Measurements from ENCODE around the gene POU2F3. TPM values are rescaled to one million over a fixed set of nuclear protein-coding genes. Genes with fewer than 3 reads are reported as not detected.
A peak's percentile ranks its signal among the peaks of the same experiment; 100 is the strongest.

The POU2F3 gene
- total and polyA plus RNA-seq, 2 of the 13 experiments (the other 11 are each of a cell fraction or from before 2014, with no cell fraction given), result not detected

GRCh38 chr11:120198787-120199469, 41.0 kb upstream of the POU2F3 start (continued):
- TF ChIP-seq ZSCAN21 (CRISPR knock-in tag; IDR thresholded peaks at IDR 0.05; ENCODE audit: borderline replicate concordance), result peak; percentile 65
- TF ChIP-seq JUND (CRISPR knock-in tag; IDR thresholded peaks at IDR 0.05), result peak; percentile 31; the same call in 1 of the 2 replicates
- TF ChIP-seq ZFP36L2 (CRISPR knock-in tag; IDR thresholded peaks at IDR 0.05), result no peak
- no peak for TF ChIP-seq ZNF510 (CRISPR knock-in tag; IDR thresholded peaks at IDR 0.05; ENCODE audit: low read depth)
- TF ChIP-seq ZNF543 (CRISPR knock-in tag; IDR thresholded peaks at IDR 0.05), result no peak; the same call in 1 of the 2 replicates
- TF ChIP-seq NFAT5 (CRISPR knock-in tag; IDR thresholded peaks at IDR 0.05), result no peak
- TF ChIP-seq, protein P1, sequence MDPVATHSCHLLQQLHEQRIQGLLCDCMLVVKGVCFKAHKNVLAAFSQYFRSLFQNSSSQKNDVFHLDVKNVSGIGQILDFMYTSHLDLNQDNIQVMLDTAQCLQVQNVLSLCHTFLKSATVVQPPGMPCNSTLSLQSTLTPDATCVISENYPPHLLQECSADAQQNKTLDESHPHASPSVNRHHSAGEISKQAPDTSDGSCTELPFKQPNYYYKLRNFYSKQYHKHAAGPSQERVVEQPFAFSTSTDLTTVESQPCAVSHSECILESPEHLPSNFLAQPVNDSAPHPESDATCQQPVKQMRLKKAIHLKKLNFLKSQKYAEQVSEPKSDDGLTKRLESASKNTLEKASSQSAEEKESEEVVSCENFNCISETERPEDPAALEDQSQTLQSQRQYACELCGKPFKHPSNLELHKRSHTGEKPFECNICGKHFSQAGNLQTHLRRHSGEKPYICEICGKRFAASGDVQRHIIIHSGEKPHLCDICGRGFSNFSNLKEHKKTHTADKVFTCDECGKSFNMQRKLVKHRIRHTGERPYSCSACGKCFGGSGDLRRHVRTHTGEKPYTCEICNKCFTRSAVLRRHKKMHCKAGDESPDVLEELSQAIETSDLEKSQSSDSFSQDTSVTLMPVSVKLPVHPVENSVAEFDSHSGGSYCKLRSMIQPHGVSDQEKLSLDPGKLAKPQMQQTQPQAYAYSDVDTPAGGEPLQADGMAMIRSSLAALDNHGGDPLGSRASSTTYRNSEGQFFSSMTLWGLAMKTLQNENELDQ (CRISPR knock-in tag; IDR thresholded peaks at IDR 0.05; ENCODE audit: borderline replicate concordance), result no peak
- no peak for TF ChIP-seq ZNF329 (CRISPR knock-in tag; IDR thresholded peaks at IDR 0.05; ENCODE audit: low read depth)
- no peak for TF ChIP-seq SETDB1 (CRISPR knock-in tag; IDR thresholded peaks at IDR 0.05; ENCODE audit: borderline replicate concordance)
- no peak for TF ChIP-seq ZNF17 (CRISPR knock-in tag; IDR thresholded peaks at IDR 0.05)
- TF ChIP-seq ARNTL (CRISPR knock-in tag; IDR thresholded peaks at IDR 0.05), result no peak
- TF ChIP-seq ZSCAN29 (CRISPR knock-in tag; conservative IDR thresholded peaks at IDR 0.05), result peak; percentile 63; the same call in 1 of the 2 replicates
- TF ChIP-seq HDAC6 (IDR thresholded peaks at IDR 0.05; ENCODE audit: low read depth, low read length), result no peak
- no peak for TF ChIP-seq ZNF720 (CRISPR knock-in tag; IDR thresholded peaks at IDR 0.05)
- TF ChIP-seq PRDM15 (CRISPR knock-in tag; IDR thresholded peaks at IDR 0.05), result peak; percentile 90
- TF ChIP-seq PTBP1 (IDR thresholded peaks at IDR 0.05; ENCODE audit: low read depth, low read length, poor library complexity, severe bottlenecking), result no peak
- TF ChIP-seq, protein P2, sequence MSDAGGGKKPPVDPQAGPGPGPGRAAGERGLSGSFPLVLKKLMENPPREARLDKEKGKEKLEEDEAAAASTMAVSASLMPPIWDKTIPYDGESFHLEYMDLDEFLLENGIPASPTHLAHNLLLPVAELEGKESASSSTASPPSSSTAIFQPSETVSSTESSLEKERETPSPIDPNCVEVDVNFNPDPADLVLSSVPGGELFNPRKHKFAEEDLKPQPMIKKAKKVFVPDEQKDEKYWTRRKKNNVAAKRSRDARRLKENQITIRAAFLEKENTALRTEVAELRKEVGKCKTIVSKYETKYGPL (CRISPR knock-in tag; IDR thresholded peaks at IDR 0.05), result no peak
